Ishikawa (cell line): ENCODE measurements around the gene DHRS7B.

Experiments
- CEBPB ChIP-seq: IDR thresholded peaks from 2 replicates; pipeline ENCODE4 v1.6.1; 2012
- CREB1 ChIP-seq: IDR thresholded peaks from 2 replicates; pipeline ENCODE4 v1.6.1; 2012; ENCODE audit warnings: low read depth
- EP300 ChIP-seq: IDR thresholded peaks from 2 replicates; pipeline ENCODE4 v1.6.1; 2012; ENCODE audit warnings: borderline replicate concordance
- TAF1 ChIP-seq: IDR thresholded peaks from 2 replicates; pipeline ENCODE4 v1.6.1; 2012; ENCODE audit warnings: low read depth, mild to moderate bottlenecking
- USF1 ChIP-seq: IDR thresholded peaks from 2 replicates; pipeline ENCODE4 v1.6.1; 2012
- TF ChIP-seq, protein P1 (sequence below): IDR thresholded peaks from 2 replicates; pipeline ENCODE4 v1.6.1; 2012
- TF ChIP-seq, protein P2 (sequence below): IDR thresholded peaks from 2 replicates; pipeline ENCODE4 v1.6.1; 2012; ENCODE audit warnings: low read depth, mild to moderate bottlenecking

DNA sequence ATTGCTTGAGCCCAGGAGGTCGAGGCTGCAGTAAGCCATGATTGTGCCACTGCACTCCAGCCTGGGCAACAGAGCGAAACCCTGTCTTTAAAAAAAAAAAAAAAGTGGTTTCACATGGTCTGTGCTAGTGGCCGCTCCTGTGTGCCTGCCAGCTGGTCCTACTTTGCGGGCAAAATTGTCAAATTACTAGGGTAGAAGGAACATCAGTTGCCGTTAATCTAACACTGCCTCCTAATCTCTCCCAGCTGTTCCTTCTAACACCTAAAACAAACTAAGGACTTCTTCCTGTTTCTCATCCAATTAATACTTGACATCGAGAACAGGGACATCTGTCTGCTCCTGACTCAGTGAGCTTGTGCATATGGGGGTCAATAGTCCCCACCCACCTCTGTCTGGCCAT lies 63.3 kb downstream of the DHRS7B start:
- TF ChIP-seq CEBPB (no peak), TAF1 (no peak), USF1 (no peak), EP300 (no peak), CREB1 (no peak)
- TF ChIP-seq, protein P1, sequence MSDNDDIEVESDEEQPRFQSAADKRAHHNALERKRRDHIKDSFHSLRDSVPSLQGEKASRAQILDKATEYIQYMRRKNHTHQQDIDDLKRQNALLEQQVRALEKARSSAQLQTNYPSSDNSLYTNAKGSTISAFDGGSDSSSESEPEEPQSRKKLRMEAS: no peak
- TF ChIP-seq, protein P2, sequence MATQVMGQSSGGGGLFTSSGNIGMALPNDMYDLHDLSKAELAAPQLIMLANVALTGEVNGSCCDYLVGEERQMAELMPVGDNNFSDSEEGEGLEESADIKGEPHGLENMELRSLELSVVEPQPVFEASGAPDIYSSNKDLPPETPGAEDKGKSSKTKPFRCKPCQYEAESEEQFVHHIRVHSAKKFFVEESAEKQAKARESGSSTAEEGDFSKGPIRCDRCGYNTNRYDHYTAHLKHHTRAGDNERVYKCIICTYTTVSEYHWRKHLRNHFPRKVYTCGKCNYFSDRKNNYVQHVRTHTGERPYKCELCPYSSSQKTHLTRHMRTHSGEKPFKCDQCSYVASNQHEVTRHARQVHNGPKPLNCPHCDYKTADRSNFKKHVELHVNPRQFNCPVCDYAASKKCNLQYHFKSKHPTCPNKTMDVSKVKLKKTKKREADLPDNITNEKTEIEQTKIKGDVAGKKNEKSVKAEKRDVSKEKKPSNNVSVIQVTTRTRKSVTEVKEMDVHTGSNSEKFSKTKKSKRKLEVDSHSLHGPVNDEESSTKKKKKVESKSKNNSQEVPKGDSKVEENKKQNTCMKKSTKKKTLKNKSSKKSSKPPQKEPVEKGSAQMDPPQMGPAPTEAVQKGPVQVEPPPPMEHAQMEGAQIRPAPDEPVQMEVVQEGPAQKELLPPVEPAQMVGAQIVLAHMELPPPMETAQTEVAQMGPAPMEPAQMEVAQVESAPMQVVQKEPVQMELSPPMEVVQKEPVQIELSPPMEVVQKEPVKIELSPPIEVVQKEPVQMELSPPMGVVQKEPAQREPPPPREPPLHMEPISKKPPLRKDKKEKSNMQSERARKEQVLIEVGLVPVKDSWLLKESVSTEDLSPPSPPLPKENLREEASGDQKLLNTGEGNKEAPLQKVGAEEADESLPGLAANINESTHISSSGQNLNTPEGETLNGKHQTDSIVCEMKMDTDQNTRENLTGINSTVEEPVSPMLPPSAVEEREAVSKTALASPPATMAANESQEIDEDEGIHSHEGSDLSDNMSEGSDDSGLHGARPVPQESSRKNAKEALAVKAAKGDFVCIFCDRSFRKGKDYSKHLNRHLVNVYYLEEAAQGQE: no peak
